Upper lobe of left lung (tissue), 6 donors: ENCODE results near the gene MID1. TPM values are rescaled to one million over a fixed set of nuclear protein-coding genes. Genes with fewer than 3 reads are reported as not detected.

Source experiments
- ATAC-seq, 2 donors: fragments of 200-7000 bp; cut with Tn5 transposase; one replicate each; pipeline ENCODE4 v1.9.1; 2022; ENCODE audit warnings: mild to moderate bottlenecking in 2 of 2, moderate library complexity in 2 of 2; ENCODE audit not compliant: low FRiP score in 2 of 2
- DNase-seq, 2 donors: peaks; one replicate each; pipeline ENCODE4 v3.0.0-alpha.2; 2019 to 2020
- H3K27ac ChIP-seq, 4 donors: fragments of 200-600 bp; sonication (generic); one replicate each; pipeline ENCODE4 v1.5.1; 2016 to 2019
- H3K27me3 ChIP-seq, 4 donors: fragments of 200-600 bp; sonication (generic); one replicate each; pipeline ENCODE4 v1.5.1; 2017 to 2019
- H3K36me3 ChIP-seq, 4 donors: fragments of 200-600 bp; sonication (generic); one replicate each; pipeline ENCODE4 v1.5.1; 2016 to 2019
- H3K4me1 ChIP-seq, 4 donors: fragments of 200-600 bp; sonication (generic); one replicate each; pipeline ENCODE4 v1.5.1; 2018 to 2019
- H3K4me3 ChIP-seq, 4 donors: fragments of 200-600 bp; sonication (generic); one replicate each; pipeline ENCODE4 v1.5.1; 2017 to 2019; ENCODE audit warnings: mild to moderate bottlenecking in 2 of 4, moderate library complexity in 1 of 4
- H3K9me3 ChIP-seq, 4 donors: fragments of 200-600 bp; sonication (generic); one replicate each; pipeline ENCODE4 v1.5.1; 2018 to 2019
- CTCF ChIP-seq, 6 experiments: fragments of 450-650 bp in 4 of 6; fragments of 200-600 bp in 2 of 6; sonication (generic) in 2 of 6; IDR thresholded peaks; one replicate each; pipeline ENCODE4 v1.5.1; 2016 to 2019; ENCODE audit warnings: antibody characterized with exemption in 6 of 6
- EP300 ChIP-seq, 4 donors: sonication (generic); formaldehyde crosslinking; IDR thresholded peaks; one replicate each; pipeline ENCODE4 v1.5.1; 2017; ENCODE audit warnings: antibody characterized with exemption in 4 of 4, control low read depth in 2 of 4
- POLR2A ChIP-seq, 4 donors: fragments of 450-650 bp; IDR thresholded peaks; one replicate each; pipeline ENCODE4 v1.5.1; 2016 to 2017; ENCODE audit warnings: antibody characterized with exemption in 4 of 4, mild to moderate bottlenecking in 2 of 4
- POLR2AphosphoS5 ChIP-seq, 2 donors: sonication (generic); formaldehyde crosslinking; IDR thresholded peaks; one replicate each; pipeline ENCODE4 v1.5.1; 2017; ENCODE audit warnings: antibody characterized with exemption in 2 of 2
- WGBS, 2 donors: methylation state at CpG; one replicate each; pipeline ENCODE4 v1.1.5; 2017 to 2018; 5-methylcytosine and 5-hydroxymethylcytosine counted together
- total RNA-seq, 6 donors: library from RNA; depleted of rRNA in 4 of 6; stranded (reverse); fragments of >200 nt in 4 of 6; gene quantifications; one replicate each; pipeline versions ENCODE4 v1.1.0 to v1.2.1, GENCODE V29; 2016 to 2021
- donor health status: DM: no; HTN: no; CAD: no; lungs with moderate emphysema.
- donor health status: DM: no; HTN: yes; CAD: no; lungs with severe emphysema.

Gene MID1
- total RNA-seq, 6 donors from 2014 or later = 17.2 to 36.7 (median 25.6) TPM

- H3K27me3 ChIP-seq = no peaks in the 10 kb centered on the region
- no peak overlapping the region for H3K27ac ChIP-seq
- H3K4me1 ChIP-seq = no peaks in the 10 kb centered on the region
- no peak for DNase-seq
- H3K9me3 ChIP-seq = no peaks in the 10 kb centered on the region
- 78% methylated on average over 2 of the region's 2 CpGs; no CpG with 5 or more reads in 1 of the 2 donors for WGBS, 2 donors
- H3K4me3 ChIP-seq = no peak overlapping the region
- TF ChIP-seq POLR2A (IDR thresholded peaks at IDR 0.05) (no peak), CTCF (IDR thresholded peaks at IDR 0.05) (no peak), POLR2AphosphoS5 (IDR thresholded peaks at IDR 0.05) (no peak)
- no peaks in the 10 kb centered on the region for H3K36me3 ChIP-seq
- ATAC-seq = no peak
Observed at GRCh38 chrX:10549280-10549679, 71.1 kb downstream of the MID1 start.

GRCh38 chrX:10548688-10549087, 71.7 kb downstream of the MID1 start:
- DNase-seq (no peak), ATAC-seq (no peak)
- Histone ChIP-seq H3K27me3 (no peaks in the 10 kb centered on the region), H3K27ac (no peak overlapping the region), H3K4me3 (no peak overlapping the region), H3K4me1 (no peaks in the 10 kb centered on the region), H3K9me3 (no peaks in the 10 kb centered on the region), H3K36me3 (no peaks in the 10 kb centered on the region)
- WGBS, 2 donors = 76 to 93% methylated on average over 2 of the region's 2 CpGs
- no peak for TF ChIP-seq POLR2A (IDR thresholded peaks at IDR 0.05)
- no peak for TF ChIP-seq POLR2AphosphoS5 (IDR thresholded peaks at IDR 0.05)
- TF ChIP-seq EP300 (IDR thresholded peaks at IDR 0.05) = no peak
- no peak for TF ChIP-seq CTCF (IDR thresholded peaks at IDR 0.05)

GRCh38 chrX:10545882-10546281, 74.5 kb downstream of the MID1 start:
- Histone ChIP-seq H3K36me3 (no peaks in the 10 kb centered on the region), H3K4me1 (no peaks in the 10 kb centered on the region), H3K4me3 (no peak overlapping the region), H3K27ac (no peak overlapping the region), H3K27me3 (no peaks in the 10 kb centered on the region), H3K9me3 (no peaks in the 10 kb centered on the region)
- ATAC-seq = no peak
- 17 to 29% methylated on average over 1 of the region's 1 CpG for WGBS, 2 donors
- DNase-seq = no peak
- no peak for TF ChIP-seq EP300 (IDR thresholded peaks at IDR 0.05)

GRCh38 chrX:10542586-10542985, 77.8 kb downstream of the MID1 start:
- WGBS, 2 donors = 83 to 100% methylated on average over 1 of the region's 1 CpG
- DNase-seq = no peak
- Histone ChIP-seq H3K27ac (no peak overlapping the region), H3K4me3 (no peak overlapping the region), H3K27me3 (no peaks in the 10 kb centered on the region), H3K9me3 (no peaks in the 10 kb centered on the region), H3K36me3 (no peaks in the 10 kb centered on the region), H3K4me1 (no peaks in the 10 kb centered on the region)
- TF ChIP-seq CTCF (IDR thresholded peaks at IDR 0.05) (no peak), POLR2AphosphoS5 (IDR thresholded peaks at IDR 0.05) (no peak), POLR2A (IDR thresholded peaks at IDR 0.05) (no peak), EP300 (IDR thresholded peaks at IDR 0.05) (no peak)
- ATAC-seq = no peak

GRCh38 chrX:10538831-10539230, 81.6 kb downstream of the MID1 start:
- DNase-seq (no peak), ATAC-seq (no peak)
- Histone ChIP-seq H3K9me3 (no peaks in the 10 kb centered on the region), H3K27me3 (no peaks in the 10 kb centered on the region), H3K27ac (no peak overlapping the region), H3K4me1 (no peaks in the 10 kb centered on the region), H3K4me3 (no peak overlapping the region), H3K36me3 (no peaks in the 10 kb centered on the region)
- TF ChIP-seq CTCF (IDR thresholded peaks at IDR 0.05) = no peak
- no peak for TF ChIP-seq EP300 (IDR thresholded peaks at IDR 0.05)
- TF ChIP-seq POLR2A (IDR thresholded peaks at IDR 0.05) = no peak
- no peak for TF ChIP-seq POLR2AphosphoS5 (IDR thresholded peaks at IDR 0.05)
